SK-N-SH (cell line): ENCODE results near the gene GPR161. TPM values are rescaled to one million over a fixed set of nuclear protein-coding genes. Genes with fewer than 3 reads are reported as not detected.

Experiments
- CTCF ChIA-PET: fragments of 300-600, 350-600 bp; formaldehyde crosslinking; extraction: SDS; loops from one replicate; lab custom pipeline; 2021; lab: Yijun Ruan, JAX
- POLR2A ChIA-PET: fragments of 350-600 bp; sonication (Branson Sonifier 250); formaldehyde crosslinking; extraction: SDS; loops from one replicate; lab custom pipeline; 2020; ENCODE audit warnings: antibody characterized with exemption, inconsistent platforms; lab: Yijun Ruan, JAX
- DNase-seq: peaks from one replicate; pipeline ENCODE4 v3.0.0; 2012
- H2AFZ ChIP-seq: fragments of 200-600 bp; sonication (generic); 2 replicates; pipeline ENCODE4 v1.8.1; 2016; ENCODE audit warnings: antibody characterized with exemption, mild to moderate bottlenecking, low read depth
- H3F3A ChIP-seq: fragments of 200-600 bp; sonication (generic); replicated peaks from 2 replicates; pipeline ENCODE3; 2016; ENCODE audit warnings: antibody characterized with exemption, mild to moderate bottlenecking; ENCODE audit not compliant: insufficient read depth
- H3K27ac ChIP-seq, 2 experiments: fragments of 200-500 bp in 1 of 2; fragments of 200-600 bp in 1 of 2; sonication (Bioruptor generic) in 1 of 2; sonication (generic), shearing (Covaris generic) in 1 of 2; 2 replicates each; pipeline versions ENCODE4 v1.5.1 to v1.6.1; 2014 to 2016; ENCODE audit warnings: low read depth in 2 of 2, inconsistent platforms in 1 of 2, low read length in 1 of 2, mild to moderate bottlenecking in 1 of 2, mixed read lengths in 1 of 2
- H3K27me3 ChIP-seq: fragments of 200-600 bp; sonication (generic), shearing (Covaris generic); 2 replicates; pipeline ENCODE4 v1.6.1; 2016; ENCODE audit warnings: mixed run types; ENCODE audit not compliant: insufficient read depth
- H3K36me3 ChIP-seq, 2 experiments: fragments of 200-500 bp in 1 of 2; fragments of 200-600 bp in 1 of 2; sonication (Bioruptor generic) in 1 of 2; sonication (generic) in 1 of 2; replicated peaks in 1 of 2; 2 replicates each; pipeline versions ENCODE3 to v1.5.1; 2014 to 2016; ENCODE audit warnings: low read length in 1 of 2, mild to moderate bottlenecking in 1 of 2; ENCODE audit not compliant: insufficient read depth in 2 of 2, control insufficient read depth in 1 of 2
- H3K4me1 ChIP-seq, 2 experiments: fragments of 200-500 bp in 1 of 2; fragments of 200-600 bp in 1 of 2; sonication (Bioruptor generic) in 1 of 2; sonication (generic), shearing (Covaris generic) in 1 of 2; 2 replicates each; pipeline versions ENCODE4 v1.5.1 to v1.6.1; 2014 to 2016; ENCODE audit warnings: low read depth in 1 of 2, low read length in 1 of 2, mixed run types in 1 of 2; ENCODE audit not compliant: insufficient read depth in 2 of 2, control insufficient read depth in 1 of 2
- H3K4me2 ChIP-seq: fragments of 200-600 bp; sonication (generic), shearing (Covaris generic); 2 replicates; pipeline ENCODE4 v1.6.1; 2017; ENCODE audit warnings: mixed run types
- H3K4me3 ChIP-seq, 2 experiments: fragments of 200-500 bp in 1 of 2; fragments of 200-600 bp in 1 of 2; sonication (Bioruptor generic) in 1 of 2; sonication (generic), shearing (Covaris generic) in 1 of 2; 2 replicates each; pipeline versions ENCODE4 v1.5.1 to v1.8.1; 2014 to 2016; ENCODE audit warnings: low read depth in 2 of 2, inconsistent platforms in 1 of 2, low read length in 1 of 2, mild to moderate bottlenecking in 1 of 2, mixed read lengths in 1 of 2, moderate library complexity in 1 of 2
- H3K79me2 ChIP-seq: fragments of 200-600 bp; sonication (generic); 2 replicates; pipeline ENCODE4 v1.8.1; 2017; ENCODE audit warnings: mild to moderate bottlenecking; ENCODE audit not compliant: insufficient read depth
- H3K9ac ChIP-seq: fragments of 200-600 bp; sonication (generic); 2 replicates; pipeline ENCODE4 v1.6.1; 2017; ENCODE audit warnings: mixed run types
- H3K9me2 ChIP-seq: fragments of 200-600 bp; sonication (generic); 2 replicates; pipeline ENCODE4 v1.6.1; 2017; ENCODE audit warnings: mixed run types
- H3K9me3 ChIP-seq: fragments of 200-600 bp; sonication (generic); 2 replicates; pipeline ENCODE4 v1.6.1; 2017; ENCODE audit warnings: mixed run types, mild to moderate bottlenecking, moderate library complexity
- H4K20me1 ChIP-seq: fragments of 200-600 bp; sonication (generic); 2 replicates; pipeline ENCODE4 v1.6.1; 2017; ENCODE audit warnings: mild to moderate bottlenecking, mixed run types; ENCODE audit not compliant: insufficient read depth
- CHD2 ChIP-seq: fragments of 150-350 bp; IDR thresholded peaks from 2 replicates; pipeline ENCODE4 v1.6.1; 2018; ENCODE audit warnings: low read length; ENCODE audit not compliant: partially characterized antibody
- ELF1 ChIP-seq: IDR thresholded peaks from 2 replicates; pipeline ENCODE4 v1.4.0; 2012
- EP300 ChIP-seq, 2 experiments: IDR thresholded peaks; 2 replicates each; pipeline versions ENCODE4 v1.4.0 to v1.6.1; 2012; ENCODE audit warnings: borderline replicate concordance in 1 of 2, low read depth in 1 of 2, low read length in 1 of 2
- FOSL2 ChIP-seq: IDR thresholded peaks from 2 replicates; pipeline ENCODE4 v1.4.0; 2012; ENCODE audit warnings: low read depth, mild to moderate bottlenecking, moderate library complexity, borderline replicate concordance
- GABPA ChIP-seq: IDR thresholded peaks from 2 replicates; pipeline ENCODE4 v1.4.0; 2012; ENCODE audit warnings: low read depth, mild to moderate bottlenecking
- GATA2 ChIP-seq: sonication (generic); formaldehyde crosslinking; IDR thresholded peaks from 2 replicates; pipeline ENCODE4 v1.5.0; 2020; ENCODE audit warnings: mild to moderate bottlenecking, missing genetic modification reagents
- JUND ChIP-seq: IDR thresholded peaks from 2 replicates; pipeline ENCODE4 v1.4.0; 2012
- NRF1 ChIP-seq: IDR thresholded peaks from 2 replicates; pipeline ENCODE4 v1.6.1; 2012; ENCODE audit warnings: low read depth, mild to moderate bottlenecking, low read length
- RCOR1 ChIP-seq: fragments of 150-350 bp; IDR thresholded peaks from 2 replicates; pipeline ENCODE4 v1.6.1; 2017; ENCODE audit warnings: antibody characterized with exemption, low read length
- SIN3A ChIP-seq: IDR thresholded peaks from 2 replicates; pipeline ENCODE4 v1.6.1; 2012; ENCODE audit warnings: low read depth, mild to moderate bottlenecking, low read length, moderate library complexity, borderline replicate concordance
- SMC3 ChIP-seq: IDR thresholded peaks from 2 replicates; pipeline ENCODE4 v1.6.1; 2012; ENCODE audit warnings: low read depth, low read length, improper control_type of control experiment
- TEAD4 ChIP-seq: IDR thresholded peaks from 2 replicates; pipeline ENCODE4 v1.4.0; 2012; ENCODE audit warnings: mild to moderate bottlenecking, borderline replicate concordance; ENCODE audit not compliant: insufficient read depth
- YY1 ChIP-seq: IDR thresholded peaks from 2 replicates; pipeline ENCODE4 v1.4.0; 2012; ENCODE audit warnings: low read depth, mild to moderate bottlenecking
- WGBS: methylation state at CpG from one replicate; pipeline ENCODE4 v1.1.6; 2017; ENCODE audit warnings: low lambda C conversion rate; 5-methylcytosine and 5-hydroxymethylcytosine counted together
- polyA plus RNA-seq, 3 experiments: library from polyadenylated mRNA; depleted of rRNA; stranded (reverse); fragments of >200 nt; gene quantifications; 2 replicates each; pipeline ENCODE4 v1.2.3, GENCODE V29; 2012
- TF ChIP-seq, protein P1 (sequence below): IDR thresholded peaks from 2 replicates; pipeline ENCODE4 v1.4.0; 2012; ENCODE audit warnings: low read depth
- TF ChIP-seq, protein P2 (sequence below): IDR thresholded peaks from 2 replicates; pipeline ENCODE4 v1.4.0; 2012; ENCODE audit warnings: low read depth, borderline replicate concordance
- TF ChIP-seq, protein P3 (sequence below): IDR thresholded peaks from 2 replicates; pipeline ENCODE4 v1.4.0; 2012; ENCODE audit warnings: low read depth, borderline replicate concordance
- TF ChIP-seq, protein P4 (sequence below): IDR thresholded peaks from 2 replicates; pipeline ENCODE4; 2012
- TF ChIP-seq, protein P5 (sequence below): fragments of 150-350 bp; IDR thresholded peaks from 2 replicates; pipeline ENCODE4 v1.6.1; 2017; ENCODE audit warnings: antibody characterized with exemption, low read length, low read depth, borderline replicate concordance
- TF ChIP-seq, protein P6 (sequence below): IDR thresholded peaks from 2 replicates; pipeline ENCODE4 v1.6.1; 2012; ENCODE audit warnings: mild to moderate bottlenecking, low read depth, low read length, moderate library complexity

Gene GPR161
- polyA plus RNA-seq, 1 of the 3 experiments (the other 2 are of a cell fraction), result 20.1 TPM

DNA sequence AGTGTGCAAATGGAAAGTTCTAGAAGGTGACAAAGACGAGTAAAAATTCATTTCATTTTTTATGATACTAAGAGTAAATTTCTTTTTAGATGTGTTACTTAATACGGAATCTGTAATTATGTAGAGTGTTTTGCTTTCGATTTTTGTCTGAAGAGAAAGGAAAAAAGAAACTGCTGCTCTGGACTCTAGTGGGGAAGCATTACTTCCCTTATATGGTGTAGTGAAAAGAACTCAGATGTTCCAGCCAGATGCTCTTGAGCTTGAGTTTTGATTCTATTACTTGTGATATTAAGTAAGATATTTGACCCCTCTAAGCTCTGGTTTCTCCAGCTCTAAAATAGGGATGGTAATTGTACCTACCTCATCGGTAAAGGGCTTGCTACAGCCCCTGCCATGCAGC, 12.2 kb upstream of the GPR161 start:
- CTCF ChIA-PET, result interaction anchor here (0.7 kb wide), 1 partner anchor 66 kb away, joined by 3 read pairs; no protein-coding TSS in a partner anchor
- H4K20me1 ChIP-seq, result no peaks in the 10 kb centered on the region
- no peak overlapping the region for H3K4me2 ChIP-seq
- H3K4me1 ChIP-seq, result no peaks in the 10 kb centered on the region
- DNase-seq, result no peak
- no peak overlapping the region for H3K4me3 ChIP-seq
- TF ChIP-seq, protein P1, sequence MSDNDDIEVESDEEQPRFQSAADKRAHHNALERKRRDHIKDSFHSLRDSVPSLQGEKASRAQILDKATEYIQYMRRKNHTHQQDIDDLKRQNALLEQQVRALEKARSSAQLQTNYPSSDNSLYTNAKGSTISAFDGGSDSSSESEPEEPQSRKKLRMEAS, result no peak
- TF ChIP-seq, all 33 proteins: peak for 0
- Histone ChIP-seq H2AFZ (no peak overlapping the region), H3K36me3 (no peaks in the 10 kb centered on the region), H3F3A (peaks cover 3% of the 10 kb centered on the region), H3K9me3 (no peaks in the 10 kb centered on the region), H3K9ac (no peak overlapping the region), H3K79me2 (no peaks in the 10 kb centered on the region), H3K9me2 (no peaks in the 10 kb centered on the region), H3K27me3 (no peaks in the 10 kb centered on the region), H3K27ac (no peak overlapping the region)
- 80% methylated on average over 4 of the region's 4 CpGs for WGBS
- POLR2A ChIA-PET, result no interaction called here

DNA sequence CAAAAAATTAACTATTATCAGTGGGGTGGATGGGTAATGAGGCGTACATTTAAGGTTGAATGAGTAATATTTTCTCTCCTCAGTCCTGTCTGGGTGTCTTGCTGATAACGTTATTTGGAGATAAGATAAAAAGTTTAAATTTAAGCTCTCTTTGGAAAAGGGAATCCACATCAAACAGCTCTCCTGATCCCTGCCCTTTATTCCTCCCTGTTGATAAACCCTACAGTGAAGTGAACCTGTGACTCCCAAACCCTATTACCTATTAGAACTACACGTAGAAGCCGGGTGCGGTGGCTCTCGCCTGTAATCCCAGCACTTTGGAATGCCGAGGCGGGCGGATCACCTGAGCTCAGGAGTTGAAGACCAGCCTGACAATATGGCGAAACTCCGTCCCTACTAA, 9.9 kb upstream of the GPR161 start:
- DNase-seq, result no peak
- Histone ChIP-seq H3K4me1 (no peaks in the 10 kb centered on the region), H4K20me1 (no peaks in the 10 kb centered on the region), H3K9me3 (no peaks in the 10 kb centered on the region), H3K4me2 (no peak overlapping the region), H3F3A (peaks cover 3% of the 10 kb centered on the region), H3K9ac (no peak overlapping the region), H3K79me2 (no peaks in the 10 kb centered on the region), H3K4me3 (no peak overlapping the region), H3K36me3 (no peaks in the 10 kb centered on the region), H3K27me3 (no peaks in the 10 kb centered on the region), H3K27ac (no peak overlapping the region), H2AFZ (no peak overlapping the region), H3K9me2 (no peaks in the 10 kb centered on the region)
- no peak for TF ChIP-seq YY1
- TF ChIP-seq, protein P2, sequence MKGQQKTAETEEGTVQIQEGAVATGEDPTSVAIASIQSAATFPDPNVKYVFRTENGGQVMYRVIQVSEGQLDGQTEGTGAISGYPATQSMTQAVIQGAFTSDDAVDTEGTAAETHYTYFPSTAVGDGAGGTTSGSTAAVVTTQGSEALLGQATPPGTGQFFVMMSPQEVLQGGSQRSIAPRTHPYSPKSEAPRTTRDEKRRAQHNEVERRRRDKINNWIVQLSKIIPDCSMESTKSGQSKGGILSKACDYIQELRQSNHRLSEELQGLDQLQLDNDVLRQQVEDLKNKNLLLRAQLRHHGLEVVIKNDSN, result no peak
- TF ChIP-seq TEAD4, result no peak
- TF ChIP-seq ELF1, result no peak
- no peak for TF ChIP-seq RCOR1
- no peak for TF ChIP-seq EP300 (IDR thresholded peaks at IDR 0.05; ENCODE audit: borderline replicate concordance in 1 of 2, low read depth in 1 of 2, low read length in 1 of 2)
- TF ChIP-seq, protein P3, sequence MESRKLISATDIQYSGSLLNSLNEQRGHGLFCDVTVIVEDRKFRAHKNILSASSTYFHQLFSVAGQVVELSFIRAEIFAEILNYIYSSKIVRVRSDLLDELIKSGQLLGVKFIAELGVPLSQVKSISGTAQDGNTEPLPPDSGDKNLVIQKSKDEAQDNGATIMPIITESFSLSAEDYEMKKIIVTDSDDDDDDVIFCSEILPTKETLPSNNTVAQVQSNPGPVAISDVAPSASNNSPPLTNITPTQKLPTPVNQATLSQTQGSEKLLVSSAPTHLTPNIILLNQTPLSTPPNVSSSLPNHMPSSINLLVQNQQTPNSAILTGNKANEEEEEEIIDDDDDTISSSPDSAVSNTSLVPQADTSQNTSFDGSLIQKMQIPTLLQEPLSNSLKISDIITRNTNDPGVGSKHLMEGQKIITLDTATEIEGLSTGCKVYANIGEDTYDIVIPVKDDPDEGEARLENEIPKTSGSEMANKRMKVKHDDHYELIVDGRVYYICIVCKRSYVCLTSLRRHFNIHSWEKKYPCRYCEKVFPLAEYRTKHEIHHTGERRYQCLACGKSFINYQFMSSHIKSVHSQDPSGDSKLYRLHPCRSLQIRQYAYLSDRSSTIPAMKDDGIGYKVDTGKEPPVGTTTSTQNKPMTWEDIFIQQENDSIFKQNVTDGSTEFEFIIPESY, result no peak
- TF ChIP-seq FOSL2, result no peak
- TF ChIP-seq, protein P4, sequence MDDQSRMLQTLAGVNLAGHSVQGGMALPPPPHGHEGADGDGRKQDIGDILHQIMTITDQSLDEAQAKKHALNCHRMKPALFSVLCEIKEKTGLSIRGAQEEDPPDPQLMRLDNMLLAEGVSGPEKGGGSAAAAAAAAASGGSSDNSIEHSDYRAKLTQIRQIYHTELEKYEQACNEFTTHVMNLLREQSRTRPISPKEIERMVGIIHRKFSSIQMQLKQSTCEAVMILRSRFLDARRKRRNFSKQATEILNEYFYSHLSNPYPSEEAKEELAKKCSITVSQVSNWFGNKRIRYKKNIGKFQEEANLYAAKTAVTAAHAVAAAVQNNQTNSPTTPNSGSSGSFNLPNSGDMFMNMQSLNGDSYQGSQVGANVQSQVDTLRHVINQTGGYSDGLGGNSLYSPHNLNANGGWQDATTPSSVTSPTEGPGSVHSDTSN, result no peak
- no peak for TF ChIP-seq SIN3A
- no peak for TF ChIP-seq GABPA
- TF ChIP-seq, protein P5, sequence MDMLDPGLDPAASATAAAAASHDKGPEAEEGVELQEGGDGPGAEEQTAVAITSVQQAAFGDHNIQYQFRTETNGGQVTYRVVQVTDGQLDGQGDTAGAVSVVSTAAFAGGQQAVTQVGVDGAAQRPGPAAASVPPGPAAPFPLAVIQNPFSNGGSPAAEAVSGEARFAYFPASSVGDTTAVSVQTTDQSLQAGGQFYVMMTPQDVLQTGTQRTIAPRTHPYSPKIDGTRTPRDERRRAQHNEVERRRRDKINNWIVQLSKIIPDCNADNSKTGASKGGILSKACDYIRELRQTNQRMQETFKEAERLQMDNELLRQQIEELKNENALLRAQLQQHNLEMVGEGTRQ, result no peak
- TF ChIP-seq, protein P6, sequence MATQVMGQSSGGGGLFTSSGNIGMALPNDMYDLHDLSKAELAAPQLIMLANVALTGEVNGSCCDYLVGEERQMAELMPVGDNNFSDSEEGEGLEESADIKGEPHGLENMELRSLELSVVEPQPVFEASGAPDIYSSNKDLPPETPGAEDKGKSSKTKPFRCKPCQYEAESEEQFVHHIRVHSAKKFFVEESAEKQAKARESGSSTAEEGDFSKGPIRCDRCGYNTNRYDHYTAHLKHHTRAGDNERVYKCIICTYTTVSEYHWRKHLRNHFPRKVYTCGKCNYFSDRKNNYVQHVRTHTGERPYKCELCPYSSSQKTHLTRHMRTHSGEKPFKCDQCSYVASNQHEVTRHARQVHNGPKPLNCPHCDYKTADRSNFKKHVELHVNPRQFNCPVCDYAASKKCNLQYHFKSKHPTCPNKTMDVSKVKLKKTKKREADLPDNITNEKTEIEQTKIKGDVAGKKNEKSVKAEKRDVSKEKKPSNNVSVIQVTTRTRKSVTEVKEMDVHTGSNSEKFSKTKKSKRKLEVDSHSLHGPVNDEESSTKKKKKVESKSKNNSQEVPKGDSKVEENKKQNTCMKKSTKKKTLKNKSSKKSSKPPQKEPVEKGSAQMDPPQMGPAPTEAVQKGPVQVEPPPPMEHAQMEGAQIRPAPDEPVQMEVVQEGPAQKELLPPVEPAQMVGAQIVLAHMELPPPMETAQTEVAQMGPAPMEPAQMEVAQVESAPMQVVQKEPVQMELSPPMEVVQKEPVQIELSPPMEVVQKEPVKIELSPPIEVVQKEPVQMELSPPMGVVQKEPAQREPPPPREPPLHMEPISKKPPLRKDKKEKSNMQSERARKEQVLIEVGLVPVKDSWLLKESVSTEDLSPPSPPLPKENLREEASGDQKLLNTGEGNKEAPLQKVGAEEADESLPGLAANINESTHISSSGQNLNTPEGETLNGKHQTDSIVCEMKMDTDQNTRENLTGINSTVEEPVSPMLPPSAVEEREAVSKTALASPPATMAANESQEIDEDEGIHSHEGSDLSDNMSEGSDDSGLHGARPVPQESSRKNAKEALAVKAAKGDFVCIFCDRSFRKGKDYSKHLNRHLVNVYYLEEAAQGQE, result no peak
- TF ChIP-seq CHD2, result no peak
- no peak for TF ChIP-seq SMC3
- TF ChIP-seq NRF1, result no peak
- TF ChIP-seq JUND, result no peak
- TF ChIP-seq GATA2, result no peak
- 94% methylated on average over 11 of the region's 11 CpGs for WGBS
- POLR2A ChIA-PET, result no interaction called here
- CTCF ChIA-PET, result interaction anchor here (0.8 to 4.1 kb wide), 7 partner anchors 11 to 64 kb away, joined by 3 to 24 read pairs (median 4); partner anchors contain the start of gene GPR161
